Endothelial cell of umbilical vein (primary cell): ENCODE measurements around the gene WBP1L. TPM values are rescaled to one million over a fixed set of nuclear protein-coding genes. Genes with fewer than 3 reads are reported as not detected.

Source experiments
- BruUV-seq: library from RNA; stranded (reverse); fragments of 400-500 nt; replicated peaks from 2 replicates; lab custom pipeline; 2021; lab: Mats Ljungman, UMichigan
- CTCF ChIA-PET: fragments of 300-600, 350-600 bp; sonication (Branson Sonifier 250); formaldehyde crosslinking; loops from one replicate; lab custom pipeline; 2021; ENCODE audit warnings: antibody characterized with exemption, inconsistent platforms; lab: Charles Lee
- POLR2A ChIA-PET: fragments of 300-600, 350-600 bp; sonication (Branson Sonifier 250); formaldehyde crosslinking; loops from one replicate; lab custom pipeline; 2021; ENCODE audit warnings: antibody characterized with exemption, inconsistent platforms; lab: Charles Lee
- DNase-seq: peaks from one replicate; pipeline ENCODE4 v3.0.0-alpha.2; 2011; ENCODE audit warnings: low read depth, low spot score
- FAIRE-seq: peaks from 2 replicates; lab custom pipeline; 2011; peaks lifted over from hg19 to GRCh38; lab: Jason Lieb, UNC
- H2AFZ ChIP-seq: 2 replicates; pipeline ENCODE4 v1.6.0; 2012; ENCODE audit warnings: low read depth, low read length, control low read depth, inconsistent platforms
- H3K27ac ChIP-seq: 2 replicates; pipeline ENCODE4 v1.5.1; 2011; ENCODE audit warnings: low read depth, mild to moderate bottlenecking, control low read depth, low read length, moderate library complexity; ENCODE audit not compliant: insufficient read depth
- H3K27me3 ChIP-seq, 2 experiments: 2 replicates each; pipeline versions ENCODE4 v1.6.0 to v1.6.1; 2011; ENCODE audit warnings: low read length in 2 of 2, mixed read lengths in 1 of 2; ENCODE audit not compliant: control insufficient read depth in 2 of 2, insufficient read depth in 2 of 2
- H3K36me3 ChIP-seq, 2 experiments: 2 replicates in 1 of 2; 3 replicates in 1 of 2; pipeline ENCODE4 v1.5.1; 2011; ENCODE audit warnings: low read length in 2 of 2, mild to moderate bottlenecking in 1 of 2, moderate library complexity in 1 of 2; ENCODE audit not compliant: control insufficient read depth in 2 of 2, insufficient read depth in 2 of 2; ENCODE audit errors: extremely low read depth in 1 of 2
- H3K4me1 ChIP-seq: 3 replicates; pipeline ENCODE4 v1.5.1; 2011; ENCODE audit warnings: mild to moderate bottlenecking, low read length; ENCODE audit not compliant: control insufficient read depth, insufficient read depth; ENCODE audit errors: extremely low read depth
- H3K4me2 ChIP-seq: 2 replicates; pipeline ENCODE4 v1.6.1; 2011; ENCODE audit warnings: low read length, control low read depth, mixed read lengths; ENCODE audit not compliant: insufficient read depth
- H3K4me3 ChIP-seq, 3 experiments: fragments of 200-600 bp in 1 of 3; sonication (generic), shearing (Covaris generic) in 1 of 3; replicated peaks in 1 of 3; 2 replicates each; pipeline ENCODE4 v1.5.1; 2011 to 2016; ENCODE audit warnings: control low read depth in 3 of 3, low read length in 3 of 3, mild to moderate bottlenecking in 2 of 3, inconsistent platforms in 1 of 3, low read depth in 1 of 3, moderate library complexity in 1 of 3; ENCODE audit not compliant: insufficient read depth in 1 of 3
- H3K79me2 ChIP-seq: 2 replicates; pipeline ENCODE4 v1.6.0; 2012; ENCODE audit warnings: low read length, inconsistent platforms; ENCODE audit not compliant: control insufficient read depth, insufficient read depth
- H3K9ac ChIP-seq: replicated peaks from 2 replicates; pipeline ENCODE3; 2011; ENCODE audit warnings: low read length, control low read depth; ENCODE audit not compliant: insufficient read depth; ENCODE audit errors: extremely low read depth
- H3K9me1 ChIP-seq: replicated peaks from 3 replicates; pipeline ENCODE4 v1.6.0; 2011; ENCODE audit warnings: mild to moderate bottlenecking, low read length; ENCODE audit not compliant: control insufficient read depth, insufficient read depth; ENCODE audit errors: extremely low read depth
- H3K9me3 ChIP-seq: replicated peaks from 2 replicates; pipeline ENCODE4 v1.5.1; 2012; ENCODE audit warnings: low read length, inconsistent platforms; ENCODE audit not compliant: control insufficient read depth, insufficient read depth
- H4K20me1 ChIP-seq: replicated peaks from 2 replicates; pipeline ENCODE3; 2011; ENCODE audit warnings: mild to moderate bottlenecking, low read length; ENCODE audit not compliant: control insufficient read depth, insufficient read depth; ENCODE audit errors: extremely low read depth
- FOS ChIP-seq: IDR thresholded peaks from 2 replicates; pipeline ENCODE4 v1.6.1; 2011; ENCODE audit warnings: mild to moderate bottlenecking, low read length, moderate library complexity, borderline replicate concordance; ENCODE audit not compliant: insufficient read depth
- GATA2 ChIP-seq: IDR thresholded peaks from 2 replicates; pipeline ENCODE4 v1.7.0; 2011; ENCODE audit warnings: low read depth, mild to moderate bottlenecking, moderate library complexity, mixed read lengths, low read length; ENCODE audit not compliant: insufficient read length, insufficient read depth
- JUN ChIP-seq: IDR thresholded peaks from 2 replicates; pipeline ENCODE4 v1.6.1; 2011; ENCODE audit warnings: borderline replicate concordance, low read depth; ENCODE audit not compliant: insufficient read length, insufficient read depth
- MYC ChIP-seq: IDR thresholded peaks from one replicate; pipeline ENCODE4 v1.6.1; 2011; ENCODE audit warnings: mild to moderate bottlenecking, low read depth, low read length
- POLR2A ChIP-seq: IDR thresholded peaks from 2 replicates; pipeline ENCODE4 v1.6.1; 2012; ENCODE audit warnings: low read depth, mild to moderate bottlenecking, control low read depth, low read length
- POLR2AphosphoS5 ChIP-seq: IDR thresholded peaks from 2 replicates; pipeline ENCODE4 v1.6.1; 2012; ENCODE audit warnings: low read depth, mild to moderate bottlenecking, control low read depth, low read length, moderate library complexity; ENCODE audit not compliant: insufficient read depth
- dilution Hi-C: fragments of 300-500 bp; cut with MboI; formaldehyde crosslinking; loops from one replicate; pipeline ENCODE4 v1.15.0; 2019; ENCODE audit warnings: low sequenced_read_pairs; ENCODE audit not compliant: extremely low pct_ligation_motif_present
- intact Hi-C: fragments of 100-400 bp; cut with micrococcal nuclease; formaldehyde crosslinking; loops from one replicate; pipeline ENCODE4 v1.10.0; 2022
- polyA plus RNA-seq, 4 experiments: library from polyadenylated mRNA; depleted of rRNA in 3 of 4; stranded (reverse) in 3 of 4; unstranded in 1 of 4; fragments of >200 nt; gene quantifications; 2 replicates each; pipeline versions ENCODE4 v1.2.1 to v1.2.3, GENCODE V29; 2011 to 2012; ENCODE audit warnings: missing spikeins in 1 of 4
- total RNA-seq: library from RNA; stranded (reverse); gene quantifications from 2 replicates; pipeline ENCODE4 v1.2.3, GENCODE V29; 2021
- TF ChIP-seq, protein P1 (sequence below), 2 donors: IDR thresholded peaks; 1 replicate in 1 of 2; 2 replicates in 1 of 2; pipeline ENCODE4 v1.5.1; 2011; ENCODE audit warnings: low read length in 2 of 2, mild to moderate bottlenecking in 2 of 2, moderate library complexity in 2 of 2, control low read depth in 1 of 2, inconsistent platforms in 1 of 2, low read depth in 1 of 2; ENCODE audit not compliant: insufficient read depth in 1 of 2; ENCODE audit errors: extremely low read depth in 1 of 2
- TF ChIP-seq, protein P2 (sequence below): IDR thresholded peaks from 2 replicates; pipeline ENCODE4 v1.6.1; 2011; ENCODE audit not compliant: insufficient read depth, insufficient read length

The WBP1L gene
- total and polyA plus RNA-seq, 2 donors (not counting 3 experiments of a cell fraction or from before 2014, with no cell fraction given), result 46.0 to 70.3 TPM

DNA sequence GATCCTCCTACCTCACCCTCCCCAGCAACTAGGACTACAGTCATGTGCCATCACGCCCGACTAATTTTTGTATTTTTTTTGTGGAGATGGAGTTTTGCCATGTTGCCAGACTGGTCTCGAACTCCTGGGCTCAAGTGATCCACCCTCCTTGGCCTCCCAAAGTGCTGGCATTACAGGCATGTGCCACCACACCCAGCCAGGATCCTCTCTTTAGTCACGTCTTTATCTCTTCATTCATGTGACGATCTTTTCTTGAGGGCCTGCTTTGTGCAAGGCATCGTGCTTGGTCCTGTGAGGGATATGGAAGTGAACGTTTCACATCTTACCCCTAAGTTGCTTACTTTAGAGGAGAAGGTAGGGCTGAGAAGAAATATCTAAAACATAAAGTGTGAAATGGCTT is 21.6 kb downstream of the WBP1L start:
- intact Hi-C loops (no loop called here), dilution Hi-C loops (no loop called here)
- H3K27me3 ChIP-seq, result no peaks in the 10 kb centered on the region
- H3K27ac ChIP-seq, result no peak overlapping the region
- no peaks in the 10 kb centered on the region for H4K20me1 ChIP-seq
- H3K9me3 ChIP-seq, result no peaks in the 10 kb centered on the region
- H3K36me3 ChIP-seq, result no peaks in the 10 kb centered on the region
- no peak overlapping the region for H3K4me2 ChIP-seq
- no peak overlapping the region for H3K9ac ChIP-seq
- DNase-seq, result no peak
- H3K4me3 ChIP-seq, result no peak overlapping the region
- H3K79me2 ChIP-seq, result peaks cover 1% of the 10 kb centered on the region
- CTCF ChIA-PET, result interaction anchor here (1.0 to 2.6 kb wide), 6 partner anchors 10 to 137 kb away, joined by 4 to 17 read pairs (median 6); no protein-coding TSS in a partner anchor
- no TSS peak for BruUV-seq
- no peak for TF ChIP-seq POLR2AphosphoS5
- TF ChIP-seq GATA2, result no peak
- no peak for TF ChIP-seq POLR2A
- no peak for TF ChIP-seq MYC
- TF ChIP-seq, protein P1, sequence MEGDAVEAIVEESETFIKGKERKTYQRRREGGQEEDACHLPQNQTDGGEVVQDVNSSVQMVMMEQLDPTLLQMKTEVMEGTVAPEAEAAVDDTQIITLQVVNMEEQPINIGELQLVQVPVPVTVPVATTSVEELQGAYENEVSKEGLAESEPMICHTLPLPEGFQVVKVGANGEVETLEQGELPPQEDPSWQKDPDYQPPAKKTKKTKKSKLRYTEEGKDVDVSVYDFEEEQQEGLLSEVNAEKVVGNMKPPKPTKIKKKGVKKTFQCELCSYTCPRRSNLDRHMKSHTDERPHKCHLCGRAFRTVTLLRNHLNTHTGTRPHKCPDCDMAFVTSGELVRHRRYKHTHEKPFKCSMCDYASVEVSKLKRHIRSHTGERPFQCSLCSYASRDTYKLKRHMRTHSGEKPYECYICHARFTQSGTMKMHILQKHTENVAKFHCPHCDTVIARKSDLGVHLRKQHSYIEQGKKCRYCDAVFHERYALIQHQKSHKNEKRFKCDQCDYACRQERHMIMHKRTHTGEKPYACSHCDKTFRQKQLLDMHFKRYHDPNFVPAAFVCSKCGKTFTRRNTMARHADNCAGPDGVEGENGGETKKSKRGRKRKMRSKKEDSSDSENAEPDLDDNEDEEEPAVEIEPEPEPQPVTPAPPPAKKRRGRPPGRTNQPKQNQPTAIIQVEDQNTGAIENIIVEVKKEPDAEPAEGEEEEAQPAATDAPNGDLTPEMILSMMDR (IDR thresholded peaks at IDR 0.05; ENCODE audit: extremely low read depth in 1 of 2, insufficient read depth in 1 of 2, low read depth in 1 of 2, low read length in 2 of 2), result no peak
- no peak for TF ChIP-seq FOS
- TF ChIP-seq JUN, result no peak
- TF ChIP-seq, protein P2, sequence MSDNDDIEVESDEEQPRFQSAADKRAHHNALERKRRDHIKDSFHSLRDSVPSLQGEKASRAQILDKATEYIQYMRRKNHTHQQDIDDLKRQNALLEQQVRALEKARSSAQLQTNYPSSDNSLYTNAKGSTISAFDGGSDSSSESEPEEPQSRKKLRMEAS, result no peak
- H2AFZ ChIP-seq, result no peak overlapping the region
- POLR2A ChIA-PET, result no interaction called here
- no peak for FAIRE-seq
- no peaks in the 10 kb centered on the region for H3K9me1 ChIP-seq
- peaks cover 9% of the 10 kb centered on the region for H3K4me1 ChIP-seq
